GM12864 (cell line): ENCODE results near the gene ADAMTS14.

Experiments
- DNase-seq: peaks from one replicate; pipeline ENCODE4 v3.0.0-alpha.2; 2011; ENCODE audit warnings: low read depth
- H3K4me3 ChIP-seq: 2 replicates; pipeline ENCODE4 v1.5.1; 2011; ENCODE audit warnings: mild to moderate bottlenecking, low read depth, low read length, control low read depth
- CTCF ChIP-seq: IDR thresholded peaks from 2 replicates; pipeline ENCODE4 v1.5.1; 2011; ENCODE audit warnings: low read depth, mild to moderate bottlenecking, moderate library complexity, low read length, control low read depth, inconsistent platforms; ENCODE audit errors: missing control alignments

The ADAMTS14 gene

GRCh38 chr10:70780772-70781171, 108.5 kb downstream of the ADAMTS14 start:
- DNase-seq = no peak
- H3K4me3 ChIP-seq = no peak overlapping the region
- no peak for TF ChIP-seq CTCF

DNA sequence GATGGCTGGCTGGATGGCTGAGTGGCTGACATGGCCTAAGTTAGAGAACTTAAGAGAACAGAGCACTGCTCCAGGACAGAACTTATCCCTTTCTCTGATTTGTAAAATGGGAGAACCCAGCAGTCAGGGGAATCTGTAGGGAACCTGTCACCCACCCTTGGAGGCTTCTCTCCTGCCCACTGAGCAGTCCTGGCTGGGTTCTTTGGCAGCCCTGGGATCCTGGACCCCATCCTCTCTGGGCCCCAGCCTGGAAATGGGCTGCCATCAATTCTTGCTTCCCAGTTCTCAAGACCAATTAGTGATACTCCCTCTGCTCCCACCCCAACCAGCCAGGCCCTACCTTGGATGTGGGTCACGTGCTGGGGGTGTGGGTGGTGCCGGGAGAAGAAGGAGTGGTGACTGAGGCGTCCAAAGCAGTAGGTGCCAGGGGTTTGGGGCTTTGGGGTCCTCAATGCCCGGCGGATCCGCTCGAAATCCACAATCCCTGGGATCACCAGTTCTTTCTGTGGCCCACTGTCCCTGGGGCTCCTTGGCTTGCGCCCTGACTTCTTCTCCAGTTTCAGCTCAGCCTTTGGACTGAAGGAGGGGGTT, 109.2 kb downstream of the ADAMTS14 start:
- H3K4me3 ChIP-seq = no peak overlapping the region
- no peak for DNase-seq
- no peak for TF ChIP-seq CTCF

DNA sequence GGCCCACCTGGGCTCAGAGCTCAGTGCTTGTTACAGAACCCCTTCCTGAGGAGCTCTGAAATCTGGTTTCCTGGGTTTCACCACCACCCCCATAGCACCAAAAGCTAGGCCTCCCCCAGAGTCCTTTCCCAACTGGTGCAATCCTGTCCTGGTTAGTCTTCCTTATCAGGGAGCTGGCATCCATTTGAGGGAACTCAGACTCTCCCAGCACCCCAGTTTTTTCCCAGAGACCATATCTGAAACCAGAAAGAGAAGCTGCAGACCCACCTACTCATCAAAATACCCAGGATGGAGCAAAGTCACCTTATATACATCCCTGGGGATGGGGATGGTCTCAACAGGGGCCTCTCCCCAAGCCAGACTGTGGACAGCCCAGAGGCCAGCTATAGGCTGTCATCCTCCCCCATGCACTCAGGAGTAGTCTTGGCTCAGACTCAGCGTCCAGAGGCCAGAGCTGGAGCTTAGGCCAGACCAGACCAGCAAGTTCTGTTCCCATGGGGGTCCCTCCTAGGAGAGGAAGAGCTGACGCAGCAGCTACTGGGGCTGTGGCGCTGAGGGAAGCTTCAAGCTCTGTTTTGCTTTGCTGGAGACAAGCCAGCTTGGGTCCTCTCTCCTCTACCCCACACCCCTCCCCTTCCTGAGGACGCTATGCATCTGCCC, 109.9 kb downstream of the ADAMTS14 start:
- DNase-seq = no peak
- no peak overlapping the region for H3K4me3 ChIP-seq
- no peak for TF ChIP-seq CTCF

DNA sequence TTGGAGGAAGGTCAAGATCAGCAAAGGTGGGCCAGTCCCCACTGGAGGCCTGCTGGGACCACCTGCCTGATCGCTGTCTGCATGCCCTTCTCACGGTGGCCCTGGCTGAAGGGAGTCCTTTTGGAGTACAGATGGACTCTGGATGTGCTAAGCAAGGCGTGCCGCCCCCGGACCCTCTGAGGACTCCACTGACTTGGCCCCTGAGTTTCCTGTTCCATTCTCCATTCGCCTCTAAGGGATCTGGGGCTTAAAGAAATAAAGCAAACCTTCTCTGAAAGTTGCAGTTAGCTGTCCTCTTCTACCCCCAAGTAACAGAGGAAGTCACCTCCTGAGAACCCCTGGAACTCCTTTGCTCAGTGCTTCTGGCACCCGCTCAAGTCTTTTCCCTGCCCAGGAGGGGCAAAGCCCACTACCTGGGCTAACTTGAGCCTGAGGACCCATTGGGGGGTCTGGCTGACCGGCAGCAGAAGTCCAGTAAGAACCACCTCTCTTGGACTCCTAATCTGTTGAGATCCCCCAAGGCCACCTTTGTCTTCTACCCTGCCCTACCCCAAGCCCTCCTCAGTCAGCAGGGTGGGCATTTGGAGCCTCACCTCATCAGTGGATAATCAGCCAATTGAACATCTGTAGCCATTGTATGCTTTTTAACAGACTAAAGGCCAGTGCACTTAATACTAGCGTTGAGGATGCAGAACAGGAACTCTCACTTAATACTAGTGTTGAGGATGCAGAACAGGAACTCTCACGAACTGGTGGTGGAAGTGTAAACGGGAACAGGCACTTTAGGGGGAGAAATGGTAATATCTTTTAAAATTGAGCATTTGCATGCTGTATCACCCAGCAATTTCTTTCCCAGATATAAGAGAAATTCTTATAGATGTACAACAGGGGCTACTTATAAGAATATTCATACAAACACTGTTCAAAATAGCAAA, 110.7 kb downstream of the ADAMTS14 start:
- no peak overlapping the region for H3K4me3 ChIP-seq
- no peak for TF ChIP-seq CTCF
- no peak for DNase-seq

GRCh38 chr10:70784016-70784415, 111.7 kb downstream of the ADAMTS14 start:
- TF ChIP-seq CTCF = no peak
- no peak for DNase-seq
- H3K4me3 ChIP-seq = no peak overlapping the region

DNA sequence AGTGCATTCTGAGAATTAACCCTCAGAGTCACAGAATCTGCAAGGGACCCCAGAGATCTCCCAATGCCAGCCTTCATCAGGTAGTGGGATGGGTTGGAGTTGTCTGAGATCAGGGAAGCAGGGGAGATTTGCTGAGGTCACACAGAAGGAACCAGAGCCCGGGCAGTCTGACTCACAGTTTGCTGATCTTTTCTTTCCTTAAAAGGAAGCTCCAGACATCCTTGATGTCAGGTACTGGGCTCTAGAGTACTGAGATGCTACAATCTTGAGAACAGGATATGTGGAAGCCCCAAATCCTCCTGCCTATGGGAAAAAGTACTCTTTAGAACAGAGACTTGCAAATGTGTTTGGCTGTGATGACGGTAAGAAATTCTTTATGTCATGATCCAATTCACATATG, 112.2 kb downstream of the ADAMTS14 start:
- no peak for TF ChIP-seq CTCF
- H3K4me3 ChIP-seq = no peak overlapping the region
- DNase-seq = no peak
